Loucy (cell line): ENCODE measurements around the gene OR10A3.

ENCODE experiments used
- H2AFZ ChIP-seq: fragments of 200-600 bp; sonication (generic); 2 replicates; pipeline ENCODE4 v1.6.0; 2016; ENCODE audit warnings: antibody characterized with exemption, mild to moderate bottlenecking, low read length, moderate library complexity
- H3F3A ChIP-seq: fragments of 200-600 bp; 2 replicates; pipeline ENCODE4 v1.6.0; 2016; ENCODE audit warnings: antibody characterized with exemption, low read depth, mild to moderate bottlenecking
- H3K27me3 ChIP-seq: fragments of 200-600 bp; sonication (generic); 2 replicates; pipeline ENCODE4 v1.6.1; 2014; ENCODE audit warnings: low read length, mild to moderate bottlenecking; ENCODE audit not compliant: insufficient read depth, poor library complexity, severe bottlenecking
- H3K36me3 ChIP-seq: fragments of 200-600 bp; sonication (generic); 2 replicates; pipeline ENCODE4 v1.6.1; 2016; ENCODE audit warnings: low read length; ENCODE audit not compliant: insufficient read depth
- H3K4me1 ChIP-seq: fragments of 200-600 bp; sonication (generic); 2 replicates; pipeline ENCODE4 v1.5.1; 2014; ENCODE audit warnings: low read length, mild to moderate bottlenecking; ENCODE audit not compliant: insufficient read depth, poor library complexity, severe bottlenecking
- H3K4me2 ChIP-seq: fragments of 200-600 bp; sonication (generic); 2 replicates; pipeline ENCODE4 v1.6.0; 2014; ENCODE audit warnings: antibody characterized with exemption, low read length, low read depth, mild to moderate bottlenecking; ENCODE audit not compliant: poor library complexity, severe bottlenecking
- H3K4me3 ChIP-seq: fragments of 200-600 bp; sonication (generic); 2 replicates; pipeline ENCODE4 v1.5.1; 2014; ENCODE audit warnings: low read length, mild to moderate bottlenecking, mixed read lengths; ENCODE audit not compliant: poor library complexity, severe bottlenecking
- H3K79me2 ChIP-seq: fragments of 200-600 bp; sonication (generic); 2 replicates; pipeline ENCODE4 v1.6.1; 2014; ENCODE audit warnings: low read length; ENCODE audit not compliant: insufficient read depth
- H3K9ac ChIP-seq: fragments of 200-600 bp; sonication (generic); 2 replicates; pipeline ENCODE4 v1.6.0; 2014; ENCODE audit warnings: mild to moderate bottlenecking, low read depth, low read length, moderate library complexity; ENCODE audit not compliant: poor library complexity, severe bottlenecking
- H3K9me2 ChIP-seq: fragments of 200-600 bp; sonication (generic); replicated peaks from 2 replicates; pipeline ENCODE4 v1.6.1; 2016; ENCODE audit warnings: low read depth, low read length, mixed read lengths
- H3K9me3 ChIP-seq: fragments of 200-600 bp; sonication (generic); 2 replicates; pipeline ENCODE4 v1.6.1; 2014; ENCODE audit warnings: mild to moderate bottlenecking, antibody characterized with exemption, low read length, low read depth; ENCODE audit not compliant: insufficient read depth
- H4K20me1 ChIP-seq: fragments of 200-600 bp; sonication (generic); 2 replicates; pipeline ENCODE4 v1.6.0; 2014; ENCODE audit warnings: antibody characterized with exemption, low read length, mild to moderate bottlenecking; ENCODE audit not compliant: insufficient read depth, poor library complexity, severe bottlenecking
- EZH2phosphoT487 ChIP-seq: fragments of 200-600 bp; IDR thresholded peaks from 2 replicates; pipeline ENCODE4 v1.6.1; 2018; ENCODE audit warnings: antibody characterized with exemption, mild to moderate bottlenecking, moderate library complexity, borderline replicate concordance
- TF ChIP-seq, protein P1 (sequence below): fragments of 200-600 bp; sonication (generic); conservative IDR thresholded peaks from 2 replicates; pipeline ENCODE4 v1.5.1; 2014; ENCODE audit warnings: mild to moderate bottlenecking, antibody characterized with exemption, low read length

Gene OR10A3

GRCh38 chr11:7900686-7901085, 40.8 kb downstream of the OR10A3 start:
- no peaks in the 10 kb centered on the region for H3K79me2 ChIP-seq
- H3K4me1 ChIP-seq: peaks cover 6% of the 10 kb centered on the region
- H3F3A ChIP-seq: no peaks in the 10 kb centered on the region
- no peak overlapping the region for H3K4me2 ChIP-seq
- TF ChIP-seq, protein P1, sequence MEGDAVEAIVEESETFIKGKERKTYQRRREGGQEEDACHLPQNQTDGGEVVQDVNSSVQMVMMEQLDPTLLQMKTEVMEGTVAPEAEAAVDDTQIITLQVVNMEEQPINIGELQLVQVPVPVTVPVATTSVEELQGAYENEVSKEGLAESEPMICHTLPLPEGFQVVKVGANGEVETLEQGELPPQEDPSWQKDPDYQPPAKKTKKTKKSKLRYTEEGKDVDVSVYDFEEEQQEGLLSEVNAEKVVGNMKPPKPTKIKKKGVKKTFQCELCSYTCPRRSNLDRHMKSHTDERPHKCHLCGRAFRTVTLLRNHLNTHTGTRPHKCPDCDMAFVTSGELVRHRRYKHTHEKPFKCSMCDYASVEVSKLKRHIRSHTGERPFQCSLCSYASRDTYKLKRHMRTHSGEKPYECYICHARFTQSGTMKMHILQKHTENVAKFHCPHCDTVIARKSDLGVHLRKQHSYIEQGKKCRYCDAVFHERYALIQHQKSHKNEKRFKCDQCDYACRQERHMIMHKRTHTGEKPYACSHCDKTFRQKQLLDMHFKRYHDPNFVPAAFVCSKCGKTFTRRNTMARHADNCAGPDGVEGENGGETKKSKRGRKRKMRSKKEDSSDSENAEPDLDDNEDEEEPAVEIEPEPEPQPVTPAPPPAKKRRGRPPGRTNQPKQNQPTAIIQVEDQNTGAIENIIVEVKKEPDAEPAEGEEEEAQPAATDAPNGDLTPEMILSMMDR: no peak
- TF ChIP-seq EZH2phosphoT487: no peak
- H3K36me3 ChIP-seq: no peaks in the 10 kb centered on the region
- H3K27me3 ChIP-seq: no peaks in the 10 kb centered on the region
- H3K9me2 ChIP-seq: no peaks in the 10 kb centered on the region
- no peaks in the 10 kb centered on the region for H3K9me3 ChIP-seq
- no peak overlapping the region for H2AFZ ChIP-seq
- no peak overlapping the region for H3K4me3 ChIP-seq
- no peaks in the 10 kb centered on the region for H4K20me1 ChIP-seq
- no peak overlapping the region for H3K9ac ChIP-seq

DNA sequence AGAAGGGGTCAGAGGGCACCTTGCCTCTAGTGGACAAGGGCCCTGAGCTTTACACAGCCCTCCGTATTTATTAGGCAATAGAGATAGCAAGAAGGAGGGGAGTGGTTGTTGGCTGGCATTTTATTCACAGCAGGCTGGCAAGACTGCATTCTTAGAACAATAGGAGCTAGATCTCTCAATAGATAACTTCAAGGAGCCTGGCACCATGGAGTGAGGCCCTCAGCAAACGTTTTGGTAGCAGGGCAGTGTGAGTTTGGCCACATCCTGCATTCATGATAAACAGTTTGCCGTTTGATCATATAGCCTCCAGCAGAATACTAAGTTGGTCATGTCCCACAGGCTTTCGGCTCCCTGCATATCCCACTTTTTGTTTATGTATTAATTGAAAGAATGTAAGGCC, 42.1 kb downstream of the OR10A3 start:
- Histone ChIP-seq H3K27me3 (no peaks in the 10 kb centered on the region), H3K9me2 (no peaks in the 10 kb centered on the region), H3K9ac (no peak overlapping the region), H2AFZ (no peak overlapping the region), H4K20me1 (no peaks in the 10 kb centered on the region), H3K9me3 (no peaks in the 10 kb centered on the region), H3K4me2 (no peak overlapping the region), H3K4me3 (no peak overlapping the region), H3K36me3 (no peaks in the 10 kb centered on the region), H3K4me1 (no peaks in the 10 kb centered on the region), H3F3A (no peaks in the 10 kb centered on the region), H3K79me2 (no peaks in the 10 kb centered on the region)
- TF ChIP-seq EZH2phosphoT487: no peak
- TF ChIP-seq, protein P1: no peak

DNA sequence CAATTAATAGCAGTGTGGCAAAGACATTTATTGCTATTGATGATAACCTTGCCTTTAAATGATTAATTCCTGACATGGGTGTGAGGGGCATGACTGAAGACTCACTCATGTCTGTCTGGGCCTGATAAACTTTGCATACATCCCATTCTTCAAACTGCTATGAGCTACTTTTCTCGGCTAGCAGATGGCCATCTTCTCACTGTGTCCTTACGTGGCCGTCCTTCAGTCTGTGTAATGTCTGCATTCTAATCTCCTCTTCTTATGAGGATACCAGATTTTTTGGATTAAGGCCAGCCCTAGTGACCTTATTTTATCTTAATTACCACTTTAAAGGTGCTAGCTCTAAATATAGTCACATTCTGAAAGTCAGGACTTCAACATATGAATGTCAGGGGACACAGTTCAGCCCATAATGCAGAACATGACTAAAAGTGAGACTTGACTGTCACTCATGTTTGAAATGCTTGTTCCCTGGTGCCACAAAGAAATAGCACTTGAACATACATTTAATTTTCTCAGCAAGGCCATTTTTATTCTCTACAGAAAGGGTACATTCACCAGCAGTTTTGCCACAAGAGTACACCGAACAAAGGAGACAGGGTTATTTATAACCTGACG, 42.7 kb downstream of the OR10A3 start:
- TF ChIP-seq EZH2phosphoT487: no peak
- no peak overlapping the region for H2AFZ ChIP-seq
- no peaks in the 10 kb centered on the region for H3F3A ChIP-seq
- H4K20me1 ChIP-seq: no peaks in the 10 kb centered on the region
- no peaks in the 10 kb centered on the region for H3K4me1 ChIP-seq
- H3K9ac ChIP-seq: no peak overlapping the region
- H3K4me2 ChIP-seq: no peak overlapping the region
- no peaks in the 10 kb centered on the region for H3K36me3 ChIP-seq
- no peaks in the 10 kb centered on the region for H3K27me3 ChIP-seq
- no peak overlapping the region for H3K4me3 ChIP-seq
- no peaks in the 10 kb centered on the region for H3K9me2 ChIP-seq
- H3K9me3 ChIP-seq: no peaks in the 10 kb centered on the region
- no peaks in the 10 kb centered on the region for H3K79me2 ChIP-seq
